Gastrocnemius medialis (tissue), 4 donors: Measurements from ENCODE around the gene GLRX2.

Source experiments
- POLR2A ChIP-seq, 2 donors: fragments of 450-650 bp; IDR thresholded peaks; one replicate each; pipeline ENCODE4 v1.6.1; 2017; ENCODE audit warnings: antibody characterized with exemption in 2 of 2, mild to moderate bottlenecking in 2 of 2, moderate library complexity in 2 of 2
- TF ChIP-seq, protein P1 (sequence below), 5 experiments: fragments of 450-650 bp in 3 of 5; fragments of 200-600 bp in 2 of 5; sonication (generic) in 2 of 5; IDR thresholded peaks in 4 of 5; conservative IDR thresholded peaks in 1 of 5; 1 replicate in 4 of 5; 2 replicates in 1 of 5; pipeline ENCODE4 v1.5.1; 2016 to 2019; ENCODE audit warnings: antibody characterized with exemption in 5 of 5, mild to moderate bottlenecking in 3 of 5, moderate library complexity in 3 of 5

DNA sequence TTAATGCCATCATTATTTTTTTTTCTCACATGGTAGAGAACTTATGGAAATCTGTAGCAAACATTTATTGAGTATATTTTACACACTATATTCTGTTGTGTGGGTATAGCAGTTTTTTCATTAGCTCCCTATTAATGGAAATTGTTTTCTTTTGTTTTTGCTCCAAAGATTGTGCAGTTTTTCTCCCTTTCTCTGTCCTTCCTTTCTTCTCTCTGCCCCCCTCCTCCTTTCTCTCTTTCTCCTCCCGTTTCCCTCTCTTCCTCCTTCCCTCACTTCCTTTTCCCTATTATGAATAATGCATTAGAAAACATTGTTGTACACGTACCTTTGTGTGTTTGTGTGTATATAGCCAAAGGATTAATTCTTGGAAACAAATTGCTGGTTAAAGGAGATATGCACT lies 37.2 kb upstream of the GLRX2 start:
- TF ChIP-seq, protein P1, sequence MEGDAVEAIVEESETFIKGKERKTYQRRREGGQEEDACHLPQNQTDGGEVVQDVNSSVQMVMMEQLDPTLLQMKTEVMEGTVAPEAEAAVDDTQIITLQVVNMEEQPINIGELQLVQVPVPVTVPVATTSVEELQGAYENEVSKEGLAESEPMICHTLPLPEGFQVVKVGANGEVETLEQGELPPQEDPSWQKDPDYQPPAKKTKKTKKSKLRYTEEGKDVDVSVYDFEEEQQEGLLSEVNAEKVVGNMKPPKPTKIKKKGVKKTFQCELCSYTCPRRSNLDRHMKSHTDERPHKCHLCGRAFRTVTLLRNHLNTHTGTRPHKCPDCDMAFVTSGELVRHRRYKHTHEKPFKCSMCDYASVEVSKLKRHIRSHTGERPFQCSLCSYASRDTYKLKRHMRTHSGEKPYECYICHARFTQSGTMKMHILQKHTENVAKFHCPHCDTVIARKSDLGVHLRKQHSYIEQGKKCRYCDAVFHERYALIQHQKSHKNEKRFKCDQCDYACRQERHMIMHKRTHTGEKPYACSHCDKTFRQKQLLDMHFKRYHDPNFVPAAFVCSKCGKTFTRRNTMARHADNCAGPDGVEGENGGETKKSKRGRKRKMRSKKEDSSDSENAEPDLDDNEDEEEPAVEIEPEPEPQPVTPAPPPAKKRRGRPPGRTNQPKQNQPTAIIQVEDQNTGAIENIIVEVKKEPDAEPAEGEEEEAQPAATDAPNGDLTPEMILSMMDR (IDR thresholded peaks at IDR 0.05 in 4 of 5, conservative IDR thresholded peaks at IDR 0.05 in 1 of 5): no peak
- TF ChIP-seq POLR2A (IDR thresholded peaks at IDR 0.05): no peak
